ENCODE measurements around the gene NRROS.

DNA sequence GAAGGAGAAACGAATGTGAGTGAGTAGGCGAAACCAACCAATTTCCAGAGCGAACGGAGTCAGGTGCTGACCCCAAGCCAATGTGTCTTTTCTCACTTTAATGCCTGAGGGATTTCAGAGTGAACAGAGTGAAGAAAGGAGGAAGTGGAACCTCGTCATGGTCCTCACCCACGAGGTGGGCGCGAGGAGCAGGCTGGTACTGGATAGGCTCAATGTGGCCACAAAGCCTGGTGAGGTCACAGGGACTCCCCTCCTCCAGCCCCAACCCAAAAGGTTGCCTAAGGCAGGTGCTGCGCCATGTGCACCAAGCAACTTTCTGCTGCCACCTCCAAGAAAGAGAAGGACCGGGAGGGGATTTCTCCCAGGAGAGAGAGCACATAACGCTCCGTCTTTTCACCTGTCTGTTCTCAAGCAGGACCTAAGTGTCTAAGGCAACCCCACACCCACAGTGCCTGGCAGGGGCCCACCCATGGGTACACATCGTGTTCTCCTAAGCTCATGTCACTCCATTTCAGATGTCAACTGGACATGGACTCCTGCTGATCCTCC lies 3.8 kb downstream of the NRROS start:
- TF ChIP-seq CTCF (IDR thresholded peaks at IDR 0.05) (no peak), RAD21 (IDR thresholded peaks at IDR 0.05; ENCODE audit: low read length) (no peak), POLR2AphosphoS5 (IDR thresholded peaks at IDR 0.05; ENCODE audit: low read depth, low read length) (no peak), RXRA (IDR thresholded peaks at IDR 0.05; ENCODE audit: borderline replicate concordance, low read depth) (no peak), TAF1 (IDR thresholded peaks at IDR 0.05; ENCODE audit: borderline replicate concordance, low read depth, low read length) (no peak), MAX (IDR thresholded peaks at IDR 0.05; ENCODE audit: low read depth) (no peak), REST (IDR thresholded peaks at IDR 0.05; ENCODE audit: low read depth, low read length) (no peak), EP300 (IDR thresholded peaks at IDR 0.05; ENCODE audit: borderline replicate concordance in 1 of 2, low read depth in 1 of 2, low read length in 1 of 2) (no peak), EZH2phosphoT487 (IDR thresholded peaks at IDR 0.05; ENCODE audit: borderline replicate concordance, low read depth) (no peak), FOXM1 (IDR thresholded peaks at IDR 0.05; ENCODE audit: low read depth) (no peak), GABPA (IDR thresholded peaks at IDR 0.05; ENCODE audit: low read depth) (no peak), SMC3 (IDR thresholded peaks at IDR 0.05; ENCODE audit: low read depth, low read length) (no peak), USF1 (IDR thresholded peaks at IDR 0.05; ENCODE audit: borderline replicate concordance, low read depth) (no peak)
- TF ChIP-seq, protein P1, sequence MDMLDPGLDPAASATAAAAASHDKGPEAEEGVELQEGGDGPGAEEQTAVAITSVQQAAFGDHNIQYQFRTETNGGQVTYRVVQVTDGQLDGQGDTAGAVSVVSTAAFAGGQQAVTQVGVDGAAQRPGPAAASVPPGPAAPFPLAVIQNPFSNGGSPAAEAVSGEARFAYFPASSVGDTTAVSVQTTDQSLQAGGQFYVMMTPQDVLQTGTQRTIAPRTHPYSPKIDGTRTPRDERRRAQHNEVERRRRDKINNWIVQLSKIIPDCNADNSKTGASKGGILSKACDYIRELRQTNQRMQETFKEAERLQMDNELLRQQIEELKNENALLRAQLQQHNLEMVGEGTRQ (IDR thresholded peaks at IDR 0.05; ENCODE audit: borderline replicate concordance, low read depth, low read length) = no peak
